ENCODE data around the gene TUSC2. TPM values are rescaled to one million over a fixed set of nuclear protein-coding genes. Genes with fewer than 3 reads are reported as not detected.
A peak's percentile ranks its signal among the peaks of the same experiment; 100 is the strongest.

The TUSC2 gene
- total and polyA plus RNA-seq, 2 of the 13 experiments (the other 11 are each of a cell fraction or from before 2014, with no cell fraction given), result 36.7 to 39.1 TPM

- TF ChIP-seq GATAD1 (CRISPR knock-in tag; IDR thresholded peaks at IDR 0.05), result peak; percentile 64; the same call in 1 of the 2 replicates
- 0 out of 2 replicates have a peak, but pooled peaks have one; percentile 35 for TF ChIP-seq SNAI1 (CRISPR knock-in tag; IDR thresholded peaks at IDR 0.05; ENCODE audit: borderline replicate concordance)
- peak; percentile 58; the same call in 1 of the 2 replicates for TF ChIP-seq RXRB (CRISPR knock-in tag; IDR thresholded peaks at IDR 0.05; ENCODE audit: borderline replicate concordance)
- TF ChIP-seq FOXK1 (CRISPR knock-in tag; IDR thresholded peaks at IDR 0.05; ENCODE audit: borderline replicate concordance, low read depth), result peak; percentile 44; the same call in 1 of the 2 replicates
- no peak for TF ChIP-seq NFE2L2 (IDR thresholded peaks at IDR 0.05; ENCODE audit: low read length)
- 0 out of 2 replicates have a peak, but pooled peaks have one; percentile 62 for TF ChIP-seq MTA1 (CRISPR knock-in tag; IDR thresholded peaks at IDR 0.05; ENCODE audit: borderline replicate concordance)
- TF ChIP-seq KDM4B (CRISPR knock-in tag; IDR thresholded peaks at IDR 0.05), result no peak
- 0 out of 2 replicates have a peak, but pooled peaks have one; percentile 73 for TF ChIP-seq GTF3A (CRISPR knock-in tag; conservative IDR thresholded peaks at IDR 0.05)
- TF ChIP-seq ZNF781 (CRISPR knock-in tag; IDR thresholded peaks at IDR 0.05; ENCODE audit: borderline replicate concordance, not compliant biosample characterization), result peak; percentile 32
- peak; percentile 84; the same call in 1 of the 2 replicates for TF ChIP-seq ZNF740 (CRISPR knock-in tag; IDR thresholded peaks at IDR 0.05)
- TF ChIP-seq EP300 (IDR thresholded peaks at IDR 0.05; ENCODE audit: low read depth in 2 of 2, low read length in 2 of 2), result no peak
- 0 out of 2 replicates have a peak, but pooled peaks have one; percentile 25 for TF ChIP-seq EP300 (CRISPR knock-in tag; IDR thresholded peaks at IDR 0.05; ENCODE audit: borderline replicate concordance)
- TF ChIP-seq ZNF235 (CRISPR knock-in tag; IDR thresholded peaks at IDR 0.05; ENCODE audit: borderline replicate concordance), result 0 out of 2 replicates have a peak, but pooled peaks have one; percentile 34
- no peak for TF ChIP-seq MNT (IDR thresholded peaks at IDR 0.05)
- TF ChIP-seq TEAD3 (CRISPR knock-in tag; optimal IDR thresholded peaks at IDR 0.05; ENCODE audit: borderline replicate concordance), result peak; percentile 54
- peak; percentile 60; the same call in 1 of the 2 replicates for TF ChIP-seq ZSCAN29 (CRISPR knock-in tag; conservative IDR thresholded peaks at IDR 0.05)
- TF ChIP-seq TRAFD1 (CRISPR knock-in tag; IDR thresholded peaks at IDR 0.05; ENCODE audit: borderline replicate concordance), result no peak
- TF ChIP-seq TEF (CRISPR knock-in tag; IDR thresholded peaks at IDR 0.05), result no peak
- TF ChIP-seq ZNF580 (CRISPR knock-in tag; IDR thresholded peaks at IDR 0.05; ENCODE audit: borderline replicate concordance, low read depth), result no peak
- TF ChIP-seq ZMYM4 (CRISPR knock-in tag; IDR thresholded peaks at IDR 0.05), result 0 out of 2 replicates have a peak, but pooled peaks have one; percentile 31
- peak; percentile 35; the same call in 1 of the 2 replicates for TF ChIP-seq SOX5 (CRISPR knock-in tag; IDR thresholded peaks at IDR 0.05; ENCODE audit: borderline replicate concordance)
- peak; percentile 71; the same call in 1 of the 2 replicates for TF ChIP-seq ZNF350 (CRISPR knock-in tag; IDR thresholded peaks at IDR 0.05; ENCODE audit: borderline replicate concordance, low read depth)
- TF ChIP-seq PCBP1 (IDR thresholded peaks at IDR 0.05; ENCODE audit: borderline replicate concordance, low read depth, low read length), result no peak
- TF ChIP-seq MAX (IDR thresholded peaks at IDR 0.05), result peak; percentile 70
- TF ChIP-seq RELA (CRISPR knock-in tag; IDR thresholded peaks at IDR 0.05), result no peak
Measured at GRCh38 chr3:50324351-50325112, 3.5 kb downstream of the TUSC2 start (continued).

Measured in HepG2 (cell line).